Stimulated activated CD8-positive, alpha-beta memory T cell treated with anti-CD3 and anti-CD28 coated beads, Interleukin-15, amount 100 ng/mL, for 4 hours (primary cell): Measurements from ENCODE around the gene PCYT1A.
"Not testable (repeated sequence)": the region's sequence is repeated elsewhere in the genome, so short reads cannot be mapped to it uniquely, and the experiment has no call there.

Source experiments
- DNase-seq, 2 donors: peaks; one replicate each; pipeline ENCODE4 v3.0.0-alpha.2; 2020; ENCODE audit warnings: low read depth in 2 of 2

Gene PCYT1A

GRCh38 chr3:196192524-196193051 is 94.9 kb downstream of the PCYT1A start:
- no peak for DNase-seq

GRCh38 chr3:196192036-196192523 is 95.4 kb downstream of the PCYT1A start:
- peak in 1 of 2 donors; percentile 17 for DNase-seq

- DNase-seq, result no peak
These were observed 97.8 kb downstream of the PCYT1A start for GRCh38 chr3:196189566-196190347.

- no peak for DNase-seq
These were observed 100.6 kb downstream of the PCYT1A start for GRCh38 chr3:196186651-196187573.

DNA sequence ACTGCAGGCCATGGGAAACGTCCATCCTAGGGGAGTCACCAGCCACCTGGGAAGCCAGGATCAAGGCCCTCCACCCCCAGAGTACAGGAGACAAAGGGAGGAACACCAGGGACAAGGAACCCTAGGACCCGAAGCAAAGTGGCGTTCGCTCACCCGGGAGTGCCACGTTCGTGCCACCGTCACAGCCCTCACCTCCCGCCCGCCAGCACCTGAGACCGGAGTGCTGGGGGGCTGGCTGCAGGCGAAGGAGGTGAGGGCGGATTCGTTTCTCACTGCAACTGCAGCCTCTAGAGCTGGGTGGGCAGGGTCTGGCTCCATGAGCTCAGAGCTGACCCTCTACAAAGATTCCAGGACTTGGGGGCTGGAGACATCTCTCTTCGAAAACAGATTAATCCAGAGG is 102.6 kb downstream of the PCYT1A start:
- DNase-seq, result no peak

- not testable (repeated sequence) for DNase-seq
These were observed 103.4 kb downstream of the PCYT1A start for GRCh38 chr3:196184169-196184432.

- no peak for DNase-seq
These were observed 106.4 kb downstream of the PCYT1A start for GRCh38 chr3:196181127-196181546.

GRCh38 chr3:196180346-196180745 is 107.2 kb downstream of the PCYT1A start:
- DNase-seq, result no peak
